K562 (cell line): ENCODE data around the gene HACD1. TPM values are rescaled to one million over a fixed set of nuclear protein-coding genes. Genes with fewer than 3 reads are reported as not detected.

Source experiments
- CHD2 ChIP-seq: IDR thresholded peaks from 2 replicates; pipeline ENCODE4 v1.6.1; 2011; ENCODE audit warnings: low read depth, low read length
- CLOCK ChIP-seq: fragments of 250-450 bp; sonication (Bioruptor Pico); IDR thresholded peaks from 2 replicates; pipeline ENCODE4 v1.4.0; 2020; ENCODE audit warnings: mild to moderate bottlenecking, moderate library complexity, borderline replicate concordance
- CREBBP ChIP-seq: IDR thresholded peaks from one replicate; pipeline ENCODE4 v1.6.1; 2012; ENCODE audit warnings: low read depth, mild to moderate bottlenecking, control low read depth, inconsistent platforms, low read length
- CTBP1 ChIP-seq: fragments of 450-650 bp; IDR thresholded peaks from 2 replicates; pipeline ENCODE4 v1.6.1; 2016; ENCODE audit warnings: borderline replicate concordance
- FOS ChIP-seq: IDR thresholded peaks from 3 replicates; pipeline ENCODE4 v1.6.1; 2011; ENCODE audit not compliant: insufficient read length; ENCODE audit errors: extremely low read depth
- GATAD2A ChIP-seq: fragments of 450-650 bp; IDR thresholded peaks from 2 replicates; pipeline ENCODE4 v1.6.1; 2017
- GTF2A2 ChIP-seq: IDR thresholded peaks from 2 replicates; pipeline ENCODE4 v1.6.1; 2016; ENCODE audit warnings: mild to moderate bottlenecking, missing genetic modification characterization, missing compliant biosample characterization
- HSF4 ChIP-seq: fragments of 250-450 bp; sonication (Bioruptor Pico); IDR thresholded peaks from 2 replicates; pipeline ENCODE4 v2.1.2; 2022; ENCODE audit warnings: mild to moderate bottlenecking, moderate library complexity, borderline replicate concordance
- KAT2B ChIP-seq: IDR thresholded peaks from one replicate; pipeline ENCODE4 v1.6.1; 2012; ENCODE audit warnings: low read depth, mild to moderate bottlenecking, control low read depth, inconsistent platforms, low read length, moderate library complexity
- MTF1 ChIP-seq: fragments of 250-450 bp; sonication (Bioruptor Pico); IDR thresholded peaks from 2 replicates; pipeline ENCODE4 v1.9.0; 2021; ENCODE audit warnings: moderate library complexity, mild to moderate bottlenecking, inconsistent platforms, borderline replicate concordance
- NCOA1 ChIP-seq: fragments of 450-650 bp; IDR thresholded peaks from 2 replicates; pipeline ENCODE4 v1.6.1; 2016; ENCODE audit warnings: low read depth
- NFATC3 ChIP-seq: fragments of 450-650 bp; IDR thresholded peaks from 2 replicates; pipeline ENCODE4 v1.6.1; 2017; ENCODE audit warnings: mild to moderate bottlenecking
- POLR2H ChIP-seq: IDR thresholded peaks from 2 replicates; pipeline ENCODE4 v1.6.1; 2016; ENCODE audit warnings: missing genetic modification characterization, low read depth, mild to moderate bottlenecking, control low read depth, missing compliant biosample characterization, moderate library complexity
- SAFB ChIP-seq: fragments of 200-400 bp; formaldehyde crosslinking; IDR thresholded peaks from 2 replicates; pipeline ENCODE4 v1.6.1; 2017; ENCODE audit warnings: low read depth, low read length, borderline replicate concordance
- TEAD2 ChIP-seq: fragments of 450-650 bp; IDR thresholded peaks from 2 replicates; pipeline ENCODE4 v1.6.1; 2016; ENCODE audit warnings: missing genetic modification characterization, control low read depth, missing compliant biosample characterization
- ZNF589 ChIP-seq: fragments of 200-800 bp; sonication (Bioruptor generic); IDR thresholded peaks from 2 replicates; pipeline ENCODE4 v1.6.1; 2016; ENCODE audit warnings: low read depth, missing genetic modification characterization, missing compliant biosample characterization
- ZNF655 ChIP-seq: fragments of 250-450 bp; sonication (Bioruptor Pico); IDR thresholded peaks from 2 replicates; pipeline ENCODE4 v1.5.0; 2021
- polyA plus RNA-seq, 8 experiments: library from polyadenylated mRNA; depleted of rRNA in 4 of 8; stranded (reverse) in 5 of 8; unstranded in 3 of 8; fragments of >200 nt; fragmentation: Nextera tagmentation in 2 of 8; fragmentation: Illumina TruSeq in 1 of 8; extraction: Ambion mirVana in 2 of 8; extraction: Trizol in 1 of 8; gene quantifications; 2 replicates each; pipeline versions ENCODE4 v1.2.1 to v1.2.3, GENCODE V29; 2011 to 2014; ENCODE audit warnings: inconsistent platforms in 1 of 8, missing spikeins in 1 of 8
- total RNA-seq, 7 experiments: library from RNA; depleted of rRNA in 6 of 7; stranded (reverse); fragments of >200 nt in 6 of 7; fragmentation: Illumina TruSeq in 2 of 7; extraction: Trizol in 2 of 7; gene quantifications; 2 replicates each; pipeline versions ENCODE4 v1.2.1 to v1.2.3, GENCODE V29; 2011 to 2021; ENCODE audit warnings: low replicate concordance in 1 of 7
- TF ChIP-seq, protein P1 (sequence below): fragments of 200-800 bp; sonication (Bioruptor generic); IDR thresholded peaks from 2 replicates; pipeline ENCODE4 v1.6.1; 2016; ENCODE audit warnings: missing genetic modification characterization, missing compliant biosample characterization
- TF ChIP-seq, protein P2 (sequence below): fragments of 450-650 bp; IDR thresholded peaks from 2 replicates; pipeline ENCODE4 v1.6.1; 2018; ENCODE audit warnings: mild to moderate bottlenecking, low read depth; ENCODE audit not compliant: partially characterized antibody

HACD1 gene
- total and polyA plus RNA-seq, 9 of the 15 experiments (the other 6 are each of a cell fraction or from before 2014, with no cell fraction given), result 0.99 to 4.5 (median 2.4) TPM

- TF ChIP-seq, protein P1, sequence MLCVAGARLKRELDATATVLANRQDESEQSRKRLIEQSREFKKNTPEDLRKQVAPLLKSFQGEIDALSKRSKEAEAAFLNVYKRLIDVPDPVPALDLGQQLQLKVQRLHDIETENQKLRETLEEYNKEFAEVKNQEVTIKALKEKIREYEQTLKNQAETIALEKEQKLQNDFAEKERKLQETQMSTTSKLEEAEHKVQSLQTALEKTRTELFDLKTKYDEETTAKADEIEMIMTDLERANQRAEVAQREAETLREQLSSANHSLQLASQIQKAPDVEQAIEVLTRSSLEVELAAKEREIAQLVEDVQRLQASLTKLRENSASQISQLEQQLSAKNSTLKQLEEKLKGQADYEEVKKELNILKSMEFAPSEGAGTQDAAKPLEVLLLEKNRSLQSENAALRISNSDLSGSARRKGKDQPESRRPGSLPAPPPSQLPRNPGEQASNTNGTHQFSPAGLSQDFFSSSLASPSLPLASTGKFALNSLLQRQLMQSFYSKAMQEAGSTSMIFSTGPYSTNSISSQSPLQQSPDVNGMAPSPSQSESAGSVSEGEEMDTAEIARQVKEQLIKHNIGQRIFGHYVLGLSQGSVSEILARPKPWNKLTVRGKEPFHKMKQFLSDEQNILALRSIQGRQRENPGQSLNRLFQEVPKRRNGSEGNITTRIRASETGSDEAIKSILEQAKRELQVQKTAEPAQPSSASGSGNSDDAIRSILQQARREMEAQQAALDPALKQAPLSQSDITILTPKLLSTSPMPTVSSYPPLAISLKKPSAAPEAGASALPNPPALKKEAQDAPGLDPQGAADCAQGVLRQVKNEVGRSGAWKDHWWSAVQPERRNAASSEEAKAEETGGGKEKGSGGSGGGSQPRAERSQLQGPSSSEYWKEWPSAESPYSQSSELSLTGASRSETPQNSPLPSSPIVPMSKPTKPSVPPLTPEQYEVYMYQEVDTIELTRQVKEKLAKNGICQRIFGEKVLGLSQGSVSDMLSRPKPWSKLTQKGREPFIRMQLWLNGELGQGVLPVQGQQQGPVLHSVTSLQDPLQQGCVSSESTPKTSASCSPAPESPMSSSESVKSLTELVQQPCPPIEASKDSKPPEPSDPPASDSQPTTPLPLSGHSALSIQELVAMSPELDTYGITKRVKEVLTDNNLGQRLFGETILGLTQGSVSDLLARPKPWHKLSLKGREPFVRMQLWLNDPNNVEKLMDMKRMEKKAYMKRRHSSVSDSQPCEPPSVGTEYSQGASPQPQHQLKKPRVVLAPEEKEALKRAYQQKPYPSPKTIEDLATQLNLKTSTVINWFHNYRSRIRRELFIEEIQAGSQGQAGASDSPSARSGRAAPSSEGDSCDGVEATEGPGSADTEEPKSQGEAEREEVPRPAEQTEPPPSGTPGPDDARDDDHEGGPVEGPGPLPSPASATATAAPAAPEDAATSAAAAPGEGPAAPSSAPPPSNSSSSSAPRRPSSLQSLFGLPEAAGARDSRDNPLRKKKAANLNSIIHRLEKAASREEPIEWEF (CRISPR knock-in tag), result no peak
- TF ChIP-seq MTF1 (CRISPR knock-in tag), result no peak
- TF ChIP-seq ZNF589, result no peak
- TF ChIP-seq, protein P2, sequence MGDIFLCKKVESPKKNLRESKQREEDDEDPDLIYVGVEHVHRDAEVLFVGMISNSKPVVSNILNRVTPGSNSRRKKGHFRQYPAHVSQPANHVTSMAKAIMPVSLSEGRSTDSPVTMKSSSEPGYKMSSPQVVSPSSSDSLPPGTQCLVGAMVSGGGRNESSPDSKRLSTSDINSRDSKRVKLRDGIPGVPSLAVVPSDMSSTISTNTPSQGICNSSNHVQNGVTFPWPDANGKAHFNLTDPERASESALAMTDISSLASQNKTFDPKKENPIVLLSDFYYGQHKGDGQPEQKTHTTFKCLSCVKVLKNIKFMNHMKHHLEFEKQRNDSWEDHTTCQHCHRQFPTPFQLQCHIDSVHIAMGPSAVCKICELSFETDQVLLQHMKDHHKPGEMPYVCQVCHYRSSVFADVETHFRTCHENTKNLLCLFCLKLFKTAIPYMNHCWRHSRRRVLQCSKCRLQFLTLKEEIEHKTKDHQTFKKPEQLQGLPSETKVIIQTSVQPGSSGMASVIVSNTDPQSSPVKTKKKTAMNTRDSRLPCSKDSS, result no peak
- TF ChIP-seq KAT2B, result no peak
- no peak for TF ChIP-seq TEAD2 (tag)
- no peak; the same call in 1 of the 2 replicates for TF ChIP-seq SAFB
- no peak for TF ChIP-seq CREBBP
- no peak for TF ChIP-seq POLR2H
- TF ChIP-seq CLOCK (CRISPR knock-in tag), result no peak
- no peak for TF ChIP-seq NCOA1
- no peak for TF ChIP-seq GTF2A2
- no peak for TF ChIP-seq NFATC3
- no peak for TF ChIP-seq CHD2
- no peak for TF ChIP-seq GATAD2A
- TF ChIP-seq ZNF655, result no peak
- TF ChIP-seq FOS, result no peak
- TF ChIP-seq CTBP1, result peak; percentile 80
- no peak for TF ChIP-seq HSF4 (CRISPR knock-in tag)
Observed at GRCh38 chr10:17616403-17617030, 657 bp downstream of the HACD1 start (continued).
